GM23338 (cell line): ENCODE data around the gene ITCH. TPM values are rescaled to one million over a fixed set of nuclear protein-coding genes. Genes with fewer than 3 reads are reported as not detected.

ENCODE experiments used
- ATAC-seq: fragments of 200-7000 bp; cut with Tn5 transposase; 3 replicates; pipeline ENCODE4 v1.9.1; 2020
- DNase-seq: peaks from one replicate; pipeline ENCODE4 v3.0.0-alpha.2; 2015; ENCODE audit warnings: low spot score
- H2AFZ ChIP-seq: fragments of 200-600 bp; sonication (generic); 2 replicates; pipeline ENCODE4 v1.8.0; 2016; ENCODE audit warnings: antibody characterized with exemption, mild to moderate bottlenecking, moderate library complexity
- H3F3A ChIP-seq: fragments of 200-600 bp; sonication (generic); replicated peaks from 2 replicates; pipeline ENCODE4 v1.8.0; 2017; ENCODE audit warnings: antibody characterized with exemption, mixed run types, low read depth
- H3K27ac ChIP-seq: fragments of 200-600 bp; sonication (generic); 2 replicates; pipeline ENCODE4 v1.6.1; 2016; ENCODE audit warnings: low read depth
- H3K27me3 ChIP-seq: fragments of 200-600 bp; sonication (generic); 2 replicates; pipeline ENCODE4 v1.8.0; 2016; ENCODE audit warnings: mild to moderate bottlenecking, mixed run types, moderate library complexity; ENCODE audit not compliant: insufficient read depth
- H3K36me3 ChIP-seq: fragments of 200-600 bp; sonication (generic); 2 replicates; pipeline ENCODE4 v1.8.0; 2016; ENCODE audit warnings: mild to moderate bottlenecking; ENCODE audit not compliant: insufficient read depth
- H3K4me1 ChIP-seq: fragments of 200-600 bp; sonication (generic); 2 replicates; pipeline ENCODE4 v1.8.0; 2016; ENCODE audit warnings: mild to moderate bottlenecking, moderate library complexity; ENCODE audit not compliant: insufficient read depth
- H3K4me2 ChIP-seq: fragments of 200-600 bp; sonication (generic); 2 replicates; pipeline ENCODE4 v1.7.1; 2017; ENCODE audit warnings: mixed run types
- H3K4me3 ChIP-seq: fragments of 200-600 bp; sonication (generic); 2 replicates; pipeline ENCODE4 v1.6.1; 2016; ENCODE audit warnings: mixed run types
- H3K79me2 ChIP-seq: fragments of 200-600 bp; sonication (generic); replicated peaks from 2 replicates; pipeline ENCODE4 v1.8.0; 2017; ENCODE audit warnings: mild to moderate bottlenecking; ENCODE audit not compliant: insufficient read depth
- H3K9me2 ChIP-seq: fragments of 200-600 bp; sonication (generic); 2 replicates; pipeline ENCODE4 v1.8.0; 2017; ENCODE audit not compliant: insufficient read depth
- H4K20me1 ChIP-seq: fragments of 200-600 bp; sonication (generic); replicated peaks from 2 replicates; pipeline ENCODE4 v1.8.0; 2017; ENCODE audit warnings: mild to moderate bottlenecking; ENCODE audit not compliant: insufficient read depth
- H3K27ac Mint-ChIP-seq: 2 replicates; pipeline ENCODE4 v1.8.0; 2020; ENCODE audit warnings: inconsistent platforms, mild to moderate bottlenecking, moderate library complexity, mixed read lengths
- H3K27me3 Mint-ChIP-seq: 3 replicates; pipeline ENCODE4 v1.8.0; 2022; ENCODE audit warnings: low read depth, mild to moderate bottlenecking, moderate library complexity, mixed read lengths, inconsistent platforms; ENCODE audit not compliant: insufficient read depth, poor library complexity
- H3K36me3 Mint-ChIP-seq: 3 replicates; pipeline ENCODE4 v1.8.0; 2021; ENCODE audit warnings: low read depth, mild to moderate bottlenecking, inconsistent platforms, moderate library complexity, mixed read lengths
- H3K4me1 Mint-ChIP-seq: 3 replicates; pipeline ENCODE4 v1.8.0; 2020; ENCODE audit warnings: mild to moderate bottlenecking, inconsistent platforms, mixed read lengths
- H3K4me3 Mint-ChIP-seq: 3 replicates; pipeline ENCODE4 v1.8.0; 2021; ENCODE audit warnings: moderate library complexity, mild to moderate bottlenecking, inconsistent platforms, mixed read lengths
- H3K9me3 Mint-ChIP-seq: 3 replicates; pipeline ENCODE4 v1.8.0; 2020; ENCODE audit warnings: moderate library complexity, mild to moderate bottlenecking, inconsistent platforms, mixed read lengths
- CREB1 ChIP-seq: fragments of 250-450 bp; sonication (Bioruptor Pico); IDR thresholded peaks from 2 replicates; pipeline ENCODE4 v1.5.0; 2020; ENCODE audit warnings: low read depth, mild to moderate bottlenecking, moderate library complexity
- EZH2phosphoT487 ChIP-seq: fragments of 200-600 bp; sonication (generic); IDR thresholded peaks from one replicate; pipeline ENCODE4 v1.8.1; 2018; ENCODE audit warnings: antibody characterized with exemption; ENCODE audit not compliant: unreplicated experiment
- JUNB ChIP-seq: IDR thresholded peaks from one replicate; pipeline ENCODE4 v1.6.1; 2016; ENCODE audit warnings: antibody characterized with exemption; ENCODE audit not compliant: unreplicated experiment
- NANOG ChIP-seq: IDR thresholded peaks from 2 replicates; pipeline ENCODE4 v1.6.1; 2016; ENCODE audit warnings: antibody characterized with exemption, borderline replicate concordance
- STAT1 ChIP-seq: IDR thresholded peaks from one replicate; pipeline ENCODE4 v1.6.1; 2016; ENCODE audit warnings: antibody characterized with exemption; ENCODE audit not compliant: unreplicated experiment
- ZNF114 ChIP-seq: fragments of 250-450 bp; sonication (Bioruptor Pico); IDR thresholded peaks from 2 replicates; pipeline ENCODE4 v1.5.0; 2020; ENCODE audit warnings: mild to moderate bottlenecking, moderate library complexity
- ZNF331 ChIP-seq: fragments of 250-450 bp; sonication (Bioruptor Pico); IDR thresholded peaks from 2 replicates; pipeline ENCODE4 v1.5.0; 2020; ENCODE audit warnings: low read depth, mild to moderate bottlenecking, moderate library complexity
- polyA plus RNA-seq: library from polyadenylated mRNA; unstranded; fragments of >200 nt; fragmentation: Nextera tagmentation; extraction: Ambion mirVana; gene quantifications from 2 replicates; pipeline ENCODE4 v1.2.1, GENCODE V29; 2016
- total RNA-seq: library from RNA; depleted of rRNA; stranded (reverse); fragments of >200 nt; shearing (Covaris generic); gene quantifications from 2 replicates; pipeline ENCODE4 v1.2.3, GENCODE V29; 2014
- TF ChIP-seq, protein P1 (sequence below): fragments of 250-450 bp; sonication (Bioruptor Pico); IDR thresholded peaks from 2 replicates; pipeline ENCODE4 v1.5.0; 2020; ENCODE audit warnings: mild to moderate bottlenecking, moderate library complexity
- TF ChIP-seq, protein P2 (sequence below): IDR thresholded peaks from one replicate; pipeline ENCODE4 v1.6.1; 2018; ENCODE audit warnings: antibody characterized with exemption; ENCODE audit not compliant: unreplicated experiment
- TF ChIP-seq, protein P3 (sequence below), 2 experiments: fragments of 200-600 bp in 1 of 2; sonication (generic) in 1 of 2; conservative IDR thresholded peaks; 2 replicates each; pipeline versions ENCODE4 v1.5.1 to v1.6.1; 2016 to 2017; ENCODE audit warnings: antibody characterized with exemption in 2 of 2, low read depth in 2 of 2, mild to moderate bottlenecking in 2 of 2, moderate library complexity in 1 of 2
- TF ChIP-seq, protein P4 (sequence below): IDR thresholded peaks from 2 replicates; pipeline ENCODE4 v1.6.1; 2016; ENCODE audit warnings: antibody characterized with exemption

Gene ITCH
- total and polyA plus RNA-seq, 2 experiments from 2014 or later, result 16.4 to 31.6 TPM

DNA sequence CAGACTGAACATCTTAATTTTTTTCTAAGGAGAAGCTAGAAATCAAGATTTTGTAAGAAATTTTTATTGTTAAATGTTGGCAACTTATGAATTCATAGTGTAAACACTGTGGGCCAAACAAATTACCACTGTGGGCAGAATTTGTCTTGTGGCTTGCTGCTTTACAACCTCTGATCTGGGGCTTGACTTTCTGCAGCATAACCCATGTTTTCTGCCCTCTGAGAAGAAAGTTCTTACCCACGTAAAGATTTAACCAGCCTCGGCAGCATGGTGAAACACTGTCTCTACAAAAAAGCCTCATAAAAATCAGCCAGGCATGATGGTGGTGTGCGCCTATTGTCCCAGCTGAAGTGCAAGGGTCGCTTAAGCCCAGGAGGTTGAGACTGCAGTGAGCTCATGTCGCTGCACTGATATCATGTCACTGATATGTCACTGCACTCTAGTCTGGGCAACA, 12.9 kb downstream of the ITCH start:
- Mint-ChIP-seq H3K4me1 (no peaks in the 10 kb centered on the region), H3K9me3 (no peaks in the 10 kb centered on the region), H3K27me3 (peaks cover 2% of the 10 kb centered on the region), H3K4me3 (no peak overlapping the region), H3K36me3 (peaks cover 35% of the 10 kb centered on the region), H3K27ac (no peak overlapping the region)
- Histone ChIP-seq H3K9me2 (no peaks in the 10 kb centered on the region), H2AFZ (no peak overlapping the region), H4K20me1 (peaks cover 14% of the 10 kb centered on the region), H3K79me2 (peaks cover 89% of the 10 kb centered on the region), H3K4me2 (no peak overlapping the region), H3K27me3 (no peaks in the 10 kb centered on the region), H3F3A (no peaks in the 10 kb centered on the region), H3K36me3 (peaks cover 5% of the 10 kb centered on the region; the same call in 1 of the 2 replicates), H3K4me1 (no peaks in the 10 kb centered on the region), H3K27ac (no peak overlapping the region), H3K4me3 (no peak overlapping the region)
- ATAC-seq (no peak), DNase-seq (no peak)
- no peak for TF ChIP-seq ZNF331 (CRISPR knock-in tag)
- TF ChIP-seq JUNB, result no peak
- no peak for TF ChIP-seq EZH2phosphoT487
- TF ChIP-seq, protein P1, sequence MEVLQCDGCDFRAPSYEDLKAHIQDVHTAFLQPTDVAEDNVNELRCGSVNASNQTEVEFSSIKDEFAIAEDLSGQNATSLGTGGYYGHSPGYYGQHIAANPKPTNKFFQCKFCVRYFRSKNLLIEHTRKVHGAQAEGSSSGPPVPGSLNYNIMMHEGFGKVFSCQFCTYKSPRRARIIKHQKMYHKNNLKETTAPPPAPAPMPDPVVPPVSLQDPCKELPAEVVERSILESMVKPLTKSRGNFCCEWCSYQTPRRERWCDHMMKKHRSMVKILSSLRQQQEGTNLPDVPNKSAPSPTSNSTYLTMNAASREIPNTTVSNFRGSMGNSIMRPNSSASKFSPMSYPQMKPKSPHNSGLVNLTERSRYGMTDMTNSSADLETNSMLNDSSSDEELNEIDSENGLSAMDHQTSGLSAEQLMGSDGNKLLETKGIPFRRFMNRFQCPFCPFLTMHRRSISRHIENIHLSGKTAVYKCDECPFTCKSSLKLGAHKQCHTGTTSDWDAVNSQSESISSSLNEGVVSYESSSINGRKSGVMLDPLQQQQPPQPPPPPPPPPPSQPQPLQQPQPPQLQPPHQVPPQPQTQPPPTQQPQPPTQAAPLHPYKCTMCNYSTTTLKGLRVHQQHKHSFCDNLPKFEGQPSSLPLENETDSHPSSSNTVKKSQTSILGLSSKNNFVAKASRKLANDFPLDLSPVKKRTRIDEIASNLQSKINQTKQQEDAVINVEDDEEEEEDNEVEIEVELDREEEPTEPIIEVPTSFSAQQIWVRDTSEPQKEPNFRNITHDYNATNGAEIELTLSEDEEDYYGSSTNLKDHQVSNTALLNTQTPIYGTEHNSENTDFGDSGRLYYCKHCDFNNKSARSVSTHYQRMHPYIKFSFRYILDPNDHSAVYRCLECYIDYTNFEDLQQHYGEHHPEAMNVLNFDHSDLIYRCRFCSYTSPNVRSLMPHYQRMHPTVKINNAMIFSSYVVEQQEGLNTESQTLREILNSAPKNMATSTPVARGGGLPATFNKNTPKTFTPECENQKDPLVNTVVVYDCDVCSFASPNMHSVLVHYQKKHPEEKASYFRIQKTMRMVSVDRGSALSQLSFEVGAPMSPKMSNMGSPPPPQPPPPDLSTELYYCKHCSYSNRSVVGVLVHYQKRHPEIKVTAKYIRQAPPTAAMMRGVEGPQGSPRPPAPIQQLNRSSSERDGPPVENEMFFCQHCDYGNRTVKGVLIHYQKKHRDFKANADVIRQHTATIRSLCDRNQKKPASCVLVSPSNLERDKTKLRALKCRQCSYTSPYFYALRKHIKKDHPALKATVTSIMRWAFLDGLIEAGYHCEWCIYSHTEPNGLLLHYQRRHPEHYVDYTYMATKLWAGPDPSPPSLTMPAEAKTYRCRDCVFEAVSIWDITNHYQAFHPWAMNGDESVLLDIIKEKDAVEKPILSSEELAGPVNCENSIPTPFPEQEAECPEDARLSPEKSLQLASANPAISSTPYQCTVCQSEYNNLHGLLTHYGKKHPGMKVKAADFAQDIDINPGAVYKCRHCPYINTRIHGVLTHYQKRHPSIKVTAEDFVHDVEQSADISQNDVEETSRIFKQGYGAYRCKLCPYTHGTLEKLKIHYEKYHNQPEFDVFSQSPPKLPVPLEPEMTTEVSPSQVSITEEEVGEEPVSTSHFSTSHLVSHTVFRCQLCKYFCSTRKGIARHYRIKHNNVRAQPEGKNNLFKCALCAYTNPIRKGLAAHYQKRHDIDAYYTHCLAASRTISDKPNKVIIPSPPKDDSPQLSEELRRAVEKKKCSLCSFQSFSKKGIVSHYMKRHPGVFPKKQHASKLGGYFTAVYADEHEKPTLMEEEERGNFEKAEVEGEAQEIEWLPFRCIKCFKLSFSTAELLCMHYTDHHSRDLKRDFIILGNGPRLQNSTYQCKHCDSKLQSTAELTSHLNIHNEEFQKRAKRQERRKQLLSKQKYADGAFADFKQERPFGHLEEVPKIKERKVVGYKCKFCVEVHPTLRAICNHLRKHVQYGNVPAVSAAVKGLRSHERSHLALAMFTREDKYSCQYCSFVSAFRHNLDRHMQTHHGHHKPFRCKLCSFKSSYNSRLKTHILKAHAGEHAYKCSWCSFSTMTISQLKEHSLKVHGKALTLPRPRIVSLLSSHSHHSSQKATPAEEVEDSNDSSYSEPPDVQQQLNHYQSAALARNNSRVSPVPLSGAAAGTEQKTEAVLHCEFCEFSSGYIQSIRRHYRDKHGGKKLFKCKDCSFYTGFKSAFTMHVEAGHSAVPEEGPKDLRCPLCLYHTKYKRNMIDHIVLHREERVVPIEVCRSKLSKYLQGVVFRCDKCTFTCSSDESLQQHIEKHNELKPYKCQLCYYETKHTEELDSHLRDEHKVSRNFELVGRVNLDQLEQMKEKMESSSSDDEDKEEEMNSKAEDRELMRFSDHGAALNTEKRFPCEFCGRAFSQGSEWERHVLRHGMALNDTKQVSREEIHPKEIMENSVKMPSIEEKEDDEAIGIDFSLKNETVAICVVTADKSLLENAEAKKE, result no peak
- no peak for TF ChIP-seq ZNF114
- no peak for TF ChIP-seq STAT1
- TF ChIP-seq, protein P2, sequence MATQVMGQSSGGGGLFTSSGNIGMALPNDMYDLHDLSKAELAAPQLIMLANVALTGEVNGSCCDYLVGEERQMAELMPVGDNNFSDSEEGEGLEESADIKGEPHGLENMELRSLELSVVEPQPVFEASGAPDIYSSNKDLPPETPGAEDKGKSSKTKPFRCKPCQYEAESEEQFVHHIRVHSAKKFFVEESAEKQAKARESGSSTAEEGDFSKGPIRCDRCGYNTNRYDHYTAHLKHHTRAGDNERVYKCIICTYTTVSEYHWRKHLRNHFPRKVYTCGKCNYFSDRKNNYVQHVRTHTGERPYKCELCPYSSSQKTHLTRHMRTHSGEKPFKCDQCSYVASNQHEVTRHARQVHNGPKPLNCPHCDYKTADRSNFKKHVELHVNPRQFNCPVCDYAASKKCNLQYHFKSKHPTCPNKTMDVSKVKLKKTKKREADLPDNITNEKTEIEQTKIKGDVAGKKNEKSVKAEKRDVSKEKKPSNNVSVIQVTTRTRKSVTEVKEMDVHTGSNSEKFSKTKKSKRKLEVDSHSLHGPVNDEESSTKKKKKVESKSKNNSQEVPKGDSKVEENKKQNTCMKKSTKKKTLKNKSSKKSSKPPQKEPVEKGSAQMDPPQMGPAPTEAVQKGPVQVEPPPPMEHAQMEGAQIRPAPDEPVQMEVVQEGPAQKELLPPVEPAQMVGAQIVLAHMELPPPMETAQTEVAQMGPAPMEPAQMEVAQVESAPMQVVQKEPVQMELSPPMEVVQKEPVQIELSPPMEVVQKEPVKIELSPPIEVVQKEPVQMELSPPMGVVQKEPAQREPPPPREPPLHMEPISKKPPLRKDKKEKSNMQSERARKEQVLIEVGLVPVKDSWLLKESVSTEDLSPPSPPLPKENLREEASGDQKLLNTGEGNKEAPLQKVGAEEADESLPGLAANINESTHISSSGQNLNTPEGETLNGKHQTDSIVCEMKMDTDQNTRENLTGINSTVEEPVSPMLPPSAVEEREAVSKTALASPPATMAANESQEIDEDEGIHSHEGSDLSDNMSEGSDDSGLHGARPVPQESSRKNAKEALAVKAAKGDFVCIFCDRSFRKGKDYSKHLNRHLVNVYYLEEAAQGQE, result no peak
- TF ChIP-seq, protein P3, sequence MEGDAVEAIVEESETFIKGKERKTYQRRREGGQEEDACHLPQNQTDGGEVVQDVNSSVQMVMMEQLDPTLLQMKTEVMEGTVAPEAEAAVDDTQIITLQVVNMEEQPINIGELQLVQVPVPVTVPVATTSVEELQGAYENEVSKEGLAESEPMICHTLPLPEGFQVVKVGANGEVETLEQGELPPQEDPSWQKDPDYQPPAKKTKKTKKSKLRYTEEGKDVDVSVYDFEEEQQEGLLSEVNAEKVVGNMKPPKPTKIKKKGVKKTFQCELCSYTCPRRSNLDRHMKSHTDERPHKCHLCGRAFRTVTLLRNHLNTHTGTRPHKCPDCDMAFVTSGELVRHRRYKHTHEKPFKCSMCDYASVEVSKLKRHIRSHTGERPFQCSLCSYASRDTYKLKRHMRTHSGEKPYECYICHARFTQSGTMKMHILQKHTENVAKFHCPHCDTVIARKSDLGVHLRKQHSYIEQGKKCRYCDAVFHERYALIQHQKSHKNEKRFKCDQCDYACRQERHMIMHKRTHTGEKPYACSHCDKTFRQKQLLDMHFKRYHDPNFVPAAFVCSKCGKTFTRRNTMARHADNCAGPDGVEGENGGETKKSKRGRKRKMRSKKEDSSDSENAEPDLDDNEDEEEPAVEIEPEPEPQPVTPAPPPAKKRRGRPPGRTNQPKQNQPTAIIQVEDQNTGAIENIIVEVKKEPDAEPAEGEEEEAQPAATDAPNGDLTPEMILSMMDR (conservative IDR thresholded peaks at IDR 0.05; ENCODE audit: low read depth in 2 of 2), result no peak
- no peak for TF ChIP-seq NANOG
- TF ChIP-seq, protein P4, sequence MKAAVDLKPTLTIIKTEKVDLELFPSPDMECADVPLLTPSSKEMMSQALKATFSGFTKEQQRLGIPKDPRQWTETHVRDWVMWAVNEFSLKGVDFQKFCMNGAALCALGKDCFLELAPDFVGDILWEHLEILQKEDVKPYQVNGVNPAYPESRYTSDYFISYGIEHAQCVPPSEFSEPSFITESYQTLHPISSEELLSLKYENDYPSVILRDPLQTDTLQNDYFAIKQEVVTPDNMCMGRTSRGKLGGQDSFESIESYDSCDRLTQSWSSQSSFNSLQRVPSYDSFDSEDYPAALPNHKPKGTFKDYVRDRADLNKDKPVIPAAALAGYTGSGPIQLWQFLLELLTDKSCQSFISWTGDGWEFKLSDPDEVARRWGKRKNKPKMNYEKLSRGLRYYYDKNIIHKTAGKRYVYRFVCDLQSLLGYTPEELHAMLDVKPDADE, result no peak
- TF ChIP-seq CREB1 (CRISPR knock-in tag), result no peak
